ENCODE data around the gene NCCRP1.

Gene NCCRP1, protein sequence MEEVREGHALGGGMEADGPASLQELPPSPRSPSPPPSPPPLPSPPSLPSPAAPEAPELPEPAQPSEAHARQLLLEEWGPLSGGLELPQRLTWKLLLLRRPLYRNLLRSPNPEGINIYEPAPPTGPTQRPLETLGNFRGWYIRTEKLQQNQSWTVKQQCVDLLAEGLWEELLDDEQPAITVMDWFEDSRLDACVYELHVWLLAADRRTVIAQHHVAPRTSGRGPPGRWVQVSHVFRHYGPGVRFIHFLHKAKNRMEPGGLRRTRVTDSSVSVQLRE

DNA sequence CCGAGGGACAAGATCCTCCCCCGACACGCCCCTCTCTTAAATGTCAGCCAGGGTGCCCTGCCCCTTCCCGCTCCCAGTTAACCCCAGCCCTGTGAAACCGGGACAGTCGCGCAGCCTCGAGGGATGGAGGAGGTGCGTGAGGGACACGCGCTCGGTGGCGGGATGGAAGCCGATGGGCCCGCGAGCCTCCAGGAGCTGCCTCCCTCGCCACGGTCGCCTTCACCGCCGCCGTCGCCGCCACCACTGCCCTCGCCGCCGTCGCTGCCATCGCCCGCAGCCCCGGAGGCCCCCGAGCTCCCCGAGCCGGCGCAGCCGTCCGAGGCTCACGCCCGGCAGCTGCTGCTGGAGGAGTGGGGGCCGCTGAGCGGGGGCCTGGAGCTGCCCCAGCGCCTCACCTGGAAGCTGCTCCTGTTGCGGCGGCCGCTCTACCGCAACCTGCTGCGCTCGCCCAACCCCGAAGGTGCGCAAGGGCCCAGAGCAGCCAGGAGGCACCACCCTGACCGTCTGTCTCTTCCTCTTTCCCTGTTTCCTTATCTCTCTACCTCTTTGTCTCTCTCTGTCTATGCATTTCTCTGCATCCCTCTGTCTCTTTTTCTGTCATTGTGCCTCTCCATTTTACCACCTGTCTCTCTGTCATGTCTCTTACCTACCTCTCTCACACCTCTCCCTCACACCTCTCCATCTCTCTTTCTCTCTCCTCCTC is at the start of gene NCCRP1:
TSS of gene NCCRP1 (plus strand) at position 105 of the 703 bp plus-strand sequence. CDS start at position 124, 19 bp downstream.
- no peak for DNase-seq

DNA sequence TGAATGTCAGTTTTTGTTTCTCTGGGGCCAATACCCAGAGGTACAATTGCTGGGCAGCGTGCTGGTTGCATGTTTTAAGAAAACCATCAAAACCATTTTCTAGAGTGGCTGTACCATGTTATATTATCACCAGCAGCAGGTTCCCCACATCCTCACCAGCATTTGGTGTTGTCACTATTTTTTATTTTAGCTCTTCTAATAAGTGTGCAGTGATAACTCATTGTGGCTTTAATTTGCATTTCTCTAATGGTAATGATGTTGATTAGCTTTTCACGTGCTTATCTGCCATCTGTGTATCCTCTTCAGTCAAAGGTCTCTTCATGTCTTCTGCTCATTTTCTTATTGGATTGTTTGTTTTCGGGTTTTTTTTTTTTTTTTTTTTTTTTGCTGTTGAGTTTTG is 49.3 kb upstream of the NCCRP1 start:
- no peak for DNase-seq

DNA sequence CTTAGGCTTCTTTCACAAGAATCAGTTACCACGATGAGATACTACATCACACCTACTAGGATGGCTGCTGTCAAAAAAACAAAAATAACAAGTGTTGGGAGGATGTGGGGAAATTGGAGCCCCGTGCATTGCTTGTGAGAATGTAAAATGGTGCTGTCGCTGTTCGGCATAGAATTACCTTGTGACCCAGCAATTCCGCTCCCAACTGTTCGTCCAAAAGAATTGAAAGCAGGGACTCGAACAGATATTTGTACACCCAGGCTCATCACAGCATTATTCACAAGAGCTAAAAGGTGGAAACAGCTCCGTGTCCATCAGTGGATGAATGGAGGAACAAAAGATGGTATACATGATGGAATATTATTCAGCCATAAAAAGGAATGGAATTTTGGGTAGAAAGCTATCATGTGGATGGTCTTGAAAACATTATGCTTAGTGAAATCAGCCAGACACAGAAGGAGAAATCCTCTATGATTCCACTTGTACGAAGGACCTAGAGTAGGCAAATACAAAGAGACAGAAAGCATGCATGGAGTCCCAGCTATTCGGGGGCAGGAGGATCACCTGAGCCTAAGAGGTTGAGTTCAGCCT is 47.7 kb upstream of the NCCRP1 start:
- DNase-seq, result no peak

DNA sequence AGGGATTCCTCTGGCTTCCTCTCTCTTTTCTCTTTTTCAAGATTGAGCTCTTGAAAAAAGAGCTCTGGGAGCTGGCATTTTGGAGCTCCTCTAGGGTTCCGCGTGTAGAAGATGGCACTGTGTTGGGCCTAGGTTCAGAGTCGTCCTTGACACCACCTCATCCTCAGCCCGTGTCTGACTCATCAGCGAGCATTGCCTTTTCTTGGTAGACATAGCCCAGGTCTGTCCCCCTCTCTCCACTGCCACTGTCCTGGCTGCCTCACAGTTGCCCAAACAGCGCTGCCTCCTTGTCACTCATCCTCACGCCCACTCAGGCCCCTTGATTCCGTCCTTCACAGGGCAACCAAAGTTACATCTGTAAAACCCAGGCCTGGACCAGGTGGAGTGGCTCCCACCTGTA is 46.5 kb upstream of the NCCRP1 start:
- no peak for DNase-seq

DNA sequence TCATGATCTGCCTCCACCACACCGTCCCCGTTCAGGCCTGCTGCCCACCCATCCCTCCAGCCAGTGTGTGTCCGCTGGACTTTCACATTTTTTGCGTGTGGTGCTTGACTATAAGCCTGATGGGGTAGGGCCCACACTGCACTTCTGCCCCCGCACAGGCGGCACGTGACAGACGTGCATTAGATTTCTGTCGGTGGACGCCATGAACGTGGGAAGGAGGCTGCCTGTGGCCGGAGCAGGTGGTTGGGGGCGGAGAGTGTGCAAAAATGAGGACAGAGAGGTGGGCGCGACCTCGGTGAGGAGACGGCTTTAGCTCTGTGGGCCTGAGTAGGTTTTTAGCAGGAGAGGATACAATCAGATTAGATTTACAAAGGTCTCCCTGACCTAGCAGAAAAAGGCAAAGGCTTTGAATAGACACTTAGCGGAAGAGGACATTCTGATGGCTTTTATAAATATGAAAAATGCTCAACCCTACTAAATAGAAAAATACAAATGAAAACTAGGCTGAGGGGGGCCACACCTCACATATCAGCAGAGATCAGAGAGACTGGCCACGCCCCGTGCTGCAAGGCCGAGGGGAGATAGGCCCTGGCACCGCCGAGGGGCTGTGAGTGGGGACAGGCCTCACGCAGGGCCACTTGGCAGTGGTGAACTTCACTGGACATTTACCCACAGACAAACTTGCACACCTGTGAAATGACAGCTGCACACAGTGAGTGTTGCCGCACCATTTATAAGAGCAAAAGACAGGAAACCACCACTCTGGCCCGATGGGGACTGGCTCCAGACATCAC is 45.8 kb upstream of the NCCRP1 start:
- DNase-seq, result no peak

DNA sequence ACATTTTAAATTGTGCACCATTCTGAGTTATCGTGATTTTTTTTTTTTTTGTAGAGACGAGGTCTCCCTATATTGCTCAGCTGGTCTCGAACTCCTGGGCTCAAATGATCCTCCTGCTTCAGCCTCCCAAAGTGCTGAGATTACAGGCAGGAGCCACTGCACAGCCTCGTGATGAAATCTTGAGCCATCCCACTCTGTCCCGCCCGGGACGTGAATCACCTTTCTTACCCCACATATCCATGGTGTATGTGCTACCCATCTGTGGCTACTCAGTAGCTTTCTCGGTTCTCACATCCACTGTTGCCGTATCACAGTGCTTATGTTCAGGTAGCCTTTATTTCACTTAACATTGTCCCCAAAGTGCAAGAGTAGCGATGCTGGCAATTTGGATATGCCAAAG is 44.7 kb upstream of the NCCRP1 start:
- no peak for DNase-seq

DNA sequence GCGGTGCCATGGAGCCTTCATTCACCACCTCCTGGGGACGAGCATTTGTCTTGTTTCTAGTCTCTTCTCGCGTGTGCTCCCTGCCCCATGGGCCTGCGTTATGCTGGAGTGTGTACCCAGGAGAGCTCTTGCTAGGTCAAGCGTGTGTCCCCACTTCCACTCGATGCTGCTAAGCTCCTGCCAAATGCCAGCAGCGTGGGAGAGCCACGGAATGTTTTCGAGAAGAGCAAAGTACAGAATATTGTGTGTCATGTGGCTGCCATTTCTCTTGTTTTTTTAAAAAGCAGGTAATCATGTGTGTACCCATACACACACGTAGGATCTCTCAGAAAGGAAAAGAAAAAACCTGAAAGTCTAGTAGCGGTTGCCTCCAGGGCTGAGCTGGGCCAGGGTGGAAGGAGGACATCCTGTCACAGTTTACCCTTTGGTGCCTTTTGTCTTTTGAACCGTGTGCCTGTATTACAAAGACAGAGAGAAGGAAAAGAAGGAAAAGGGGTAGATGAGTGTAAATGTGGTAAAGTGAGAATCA is 42.6 kb upstream of the NCCRP1 start:
- DNase-seq, result no peak

DNA sequence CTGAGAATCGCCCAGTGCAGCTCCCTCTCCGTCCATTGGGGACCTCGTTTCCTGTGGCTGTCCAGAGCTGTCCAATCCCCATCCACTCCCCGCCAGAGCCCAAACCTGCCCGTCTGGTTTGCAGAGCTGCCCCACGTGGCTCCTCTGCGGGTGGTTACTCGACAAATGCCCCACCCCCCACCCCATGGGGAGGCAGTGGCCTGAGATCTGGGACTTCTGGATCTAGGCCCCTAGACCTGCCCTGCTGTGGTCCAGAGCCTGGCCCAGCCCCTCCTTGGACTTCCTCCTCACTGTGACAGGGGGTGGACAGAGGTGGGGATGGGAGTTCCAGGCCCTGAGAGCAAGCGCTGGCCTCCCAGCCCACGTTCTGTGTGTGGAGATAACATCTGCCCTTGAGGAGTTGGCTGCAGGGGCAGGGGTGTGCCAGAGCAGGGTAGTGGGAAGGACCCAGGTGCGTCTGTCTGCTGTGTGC is 42.1 kb upstream of the NCCRP1 start:
- no peak for DNase-seq

DNA sequence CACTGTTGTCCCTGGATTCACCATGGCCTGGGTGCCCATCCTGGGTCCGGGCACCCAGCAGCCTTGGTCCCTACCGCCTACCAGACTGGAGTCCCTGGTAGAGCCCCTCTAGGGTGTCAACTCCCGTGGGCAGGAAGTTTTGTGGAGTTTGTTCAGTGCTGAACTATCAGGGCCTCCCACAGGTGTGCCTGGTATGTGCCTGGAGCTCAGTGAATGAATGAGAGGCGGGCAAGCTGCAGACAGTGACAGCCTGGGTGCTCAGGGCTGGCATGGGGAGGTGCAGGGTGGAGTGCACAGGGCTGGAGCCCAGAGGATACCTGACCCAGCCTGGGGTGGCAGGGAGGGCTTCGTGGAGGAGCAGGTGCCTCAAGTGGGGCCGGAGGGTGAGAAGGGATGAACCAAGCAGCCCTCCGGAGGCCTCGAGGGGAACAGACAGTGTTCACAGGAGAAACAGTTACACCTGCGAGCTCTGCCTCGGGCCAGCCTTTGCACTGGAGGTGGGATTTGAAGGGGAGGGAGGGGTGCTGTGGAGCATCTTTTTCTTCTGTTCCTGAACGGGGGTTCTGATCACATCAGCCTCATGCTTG is 41.6 kb upstream of the NCCRP1 start:
- DNase-seq, result no peak

DNA sequence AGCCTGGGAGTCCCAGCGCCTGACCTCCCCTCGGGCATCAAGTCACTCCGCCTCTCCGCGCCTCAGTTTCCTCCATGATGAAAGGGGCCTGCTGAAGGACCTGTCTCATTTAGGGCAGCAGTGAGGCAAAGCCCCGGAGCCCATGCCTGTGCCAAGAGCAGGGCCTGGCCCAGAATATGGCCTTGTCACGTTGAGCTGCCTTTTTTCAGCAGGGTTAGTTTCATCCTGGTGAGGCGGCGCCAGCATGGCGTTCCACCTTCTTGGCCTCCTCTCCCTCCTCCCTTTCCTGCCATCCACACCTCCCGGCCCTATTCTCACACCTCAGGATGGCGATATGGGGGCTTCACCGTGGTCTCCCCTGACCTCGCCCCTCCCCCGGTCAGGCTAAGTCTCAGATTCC is 41.0 kb upstream of the NCCRP1 start:
- DNase-seq, result no peak

DNA sequence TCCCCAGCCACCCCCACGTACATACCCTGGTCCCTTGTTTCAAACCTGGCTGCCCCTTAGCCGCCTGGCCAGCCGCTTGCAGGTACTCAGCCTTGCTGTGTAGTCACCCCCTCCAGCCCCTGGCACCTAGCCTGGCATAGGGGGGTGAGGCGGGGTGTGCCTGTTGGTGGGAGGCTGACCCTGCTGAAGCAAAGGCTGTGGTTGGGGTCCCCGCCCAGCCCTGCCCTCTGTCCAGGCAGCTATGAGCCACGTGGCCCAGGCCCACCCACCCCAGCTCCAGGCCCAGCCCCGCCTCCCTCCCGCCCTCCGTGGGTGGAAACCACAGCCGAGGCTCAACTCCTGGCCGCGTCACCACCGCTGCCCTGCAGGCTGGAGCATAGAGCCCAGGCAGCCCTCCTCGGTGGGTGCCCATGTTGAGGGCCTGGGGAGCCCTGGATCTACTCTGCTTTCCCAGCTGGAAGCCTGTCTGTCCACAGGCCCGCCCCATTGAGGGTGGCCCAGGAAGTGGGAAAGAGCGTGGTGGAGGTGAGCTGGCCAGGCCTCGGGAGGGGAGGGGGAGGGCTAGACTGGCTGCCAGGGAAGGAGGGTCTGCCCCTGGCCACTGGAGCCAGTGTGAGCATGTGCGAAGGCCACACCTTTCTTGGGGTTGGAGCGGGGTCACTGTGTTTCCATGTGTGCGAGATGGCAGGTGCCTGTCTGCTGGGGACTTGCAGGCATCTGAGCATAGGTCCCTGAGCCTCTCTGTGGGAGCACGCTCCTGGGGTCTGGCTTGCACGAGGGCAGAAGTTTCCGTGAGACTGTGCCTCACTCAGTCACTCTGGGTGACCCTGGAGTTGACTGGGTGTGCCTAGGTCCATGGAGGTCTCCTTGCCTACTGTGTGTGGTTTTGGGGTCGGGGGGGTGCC is 40.2 kb upstream of the NCCRP1 start:
- DNase-seq, result no peak

DNA sequence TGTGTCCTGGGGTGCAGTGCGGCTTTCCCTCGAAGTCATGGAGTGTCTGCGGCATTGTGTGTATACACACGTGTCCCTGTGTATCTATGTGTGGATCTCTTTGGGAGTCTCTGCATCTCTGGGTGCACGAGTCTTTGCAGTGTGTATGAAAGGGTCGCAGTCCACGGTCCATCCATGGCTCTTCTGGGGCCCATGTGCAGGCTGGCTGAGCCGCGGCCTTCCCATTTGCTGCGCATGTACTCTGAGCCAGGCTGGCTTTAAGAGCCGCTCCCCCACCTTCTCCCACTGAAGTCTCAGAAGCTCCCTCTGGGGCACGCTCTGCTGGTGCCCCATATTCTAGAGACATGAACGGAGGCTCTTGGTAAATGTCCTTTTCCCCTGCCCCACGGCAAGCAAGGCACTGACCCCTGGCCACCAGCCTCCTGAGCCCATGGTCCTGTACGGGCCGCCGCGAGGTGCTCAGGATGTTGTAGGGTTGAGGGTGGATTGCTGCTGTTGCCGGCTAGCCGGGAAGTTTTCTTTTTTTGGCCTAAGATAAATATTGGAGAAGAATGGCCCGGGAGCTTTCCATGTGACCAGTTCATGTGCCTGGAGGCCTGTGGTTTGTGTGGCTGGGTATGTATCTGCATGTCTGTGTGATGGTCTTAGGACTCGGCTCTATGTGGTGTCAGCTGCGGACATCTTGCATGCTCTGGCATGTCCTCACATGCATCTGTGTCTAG is 39.3 kb upstream of the NCCRP1 start:
- no peak for DNase-seq

DNA sequence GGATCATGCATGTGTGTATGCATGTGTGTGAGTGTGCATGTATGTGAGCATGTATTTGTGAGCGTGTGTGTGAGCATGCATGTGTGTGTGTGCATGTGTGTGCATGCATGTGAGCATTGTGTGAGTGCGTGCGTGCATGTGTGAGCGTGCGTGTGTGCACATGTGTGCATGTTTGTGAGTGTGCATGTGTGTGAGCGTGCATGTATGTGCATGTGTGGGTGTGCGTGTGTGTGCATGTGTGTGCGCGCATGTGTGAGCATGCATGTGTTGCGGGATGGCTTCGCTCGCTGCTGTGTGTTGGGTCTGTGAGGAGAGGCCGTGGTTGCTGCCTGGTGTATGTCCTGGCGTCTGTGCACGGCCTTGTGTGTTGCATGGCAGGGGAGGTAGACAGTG is 38.8 kb upstream of the NCCRP1 start:
- DNase-seq, result no peak

DNA sequence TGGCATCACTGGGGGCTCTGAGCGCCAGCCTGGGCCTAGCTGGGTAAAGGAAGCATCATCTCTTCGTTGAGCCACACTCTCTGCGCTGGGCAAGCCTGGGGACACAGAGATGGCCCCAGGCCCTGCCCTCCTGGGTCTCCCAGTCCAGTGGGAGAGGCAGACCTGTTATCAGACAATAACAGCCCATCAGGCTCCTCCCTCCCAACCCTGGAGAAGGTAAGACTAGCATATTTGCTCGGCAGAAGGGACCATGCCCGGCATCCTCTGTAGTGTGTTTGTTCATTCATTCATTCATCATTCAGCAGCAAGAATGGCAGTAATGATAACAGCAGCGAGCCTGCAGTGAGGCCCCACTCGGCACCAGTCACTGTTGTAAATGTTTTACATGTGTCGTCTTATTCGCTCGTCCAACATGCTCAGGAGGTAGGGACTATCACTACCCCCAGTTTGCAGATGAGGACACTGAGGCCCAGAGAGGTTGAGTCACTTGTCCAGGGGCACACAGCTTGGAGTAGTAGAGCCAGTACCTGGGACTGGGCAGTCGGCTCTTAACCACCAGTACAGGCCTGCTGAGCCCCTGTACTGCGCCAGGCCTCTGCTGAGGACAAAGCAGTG is 38.0 kb upstream of the NCCRP1 start:
- DNase-seq, result no peak

DNA sequence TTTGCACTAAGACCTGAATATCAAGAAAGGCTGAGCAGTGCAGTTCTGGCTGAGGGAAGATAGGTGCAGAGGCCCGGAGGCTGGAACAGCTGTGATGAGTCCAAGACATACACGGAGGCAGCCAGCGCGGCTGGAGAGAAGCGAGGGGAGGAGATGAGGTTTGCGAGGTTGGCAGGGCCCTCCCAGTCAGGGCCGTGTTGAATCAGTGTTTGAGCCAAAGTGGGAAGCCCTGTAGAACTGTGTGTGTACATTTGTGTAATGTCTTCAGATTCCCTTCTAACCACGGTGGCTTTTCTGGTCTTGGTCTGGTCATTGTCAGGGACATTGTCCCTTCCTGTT is 36.3 kb upstream of the NCCRP1 start:
- no peak for DNase-seq

DNA sequence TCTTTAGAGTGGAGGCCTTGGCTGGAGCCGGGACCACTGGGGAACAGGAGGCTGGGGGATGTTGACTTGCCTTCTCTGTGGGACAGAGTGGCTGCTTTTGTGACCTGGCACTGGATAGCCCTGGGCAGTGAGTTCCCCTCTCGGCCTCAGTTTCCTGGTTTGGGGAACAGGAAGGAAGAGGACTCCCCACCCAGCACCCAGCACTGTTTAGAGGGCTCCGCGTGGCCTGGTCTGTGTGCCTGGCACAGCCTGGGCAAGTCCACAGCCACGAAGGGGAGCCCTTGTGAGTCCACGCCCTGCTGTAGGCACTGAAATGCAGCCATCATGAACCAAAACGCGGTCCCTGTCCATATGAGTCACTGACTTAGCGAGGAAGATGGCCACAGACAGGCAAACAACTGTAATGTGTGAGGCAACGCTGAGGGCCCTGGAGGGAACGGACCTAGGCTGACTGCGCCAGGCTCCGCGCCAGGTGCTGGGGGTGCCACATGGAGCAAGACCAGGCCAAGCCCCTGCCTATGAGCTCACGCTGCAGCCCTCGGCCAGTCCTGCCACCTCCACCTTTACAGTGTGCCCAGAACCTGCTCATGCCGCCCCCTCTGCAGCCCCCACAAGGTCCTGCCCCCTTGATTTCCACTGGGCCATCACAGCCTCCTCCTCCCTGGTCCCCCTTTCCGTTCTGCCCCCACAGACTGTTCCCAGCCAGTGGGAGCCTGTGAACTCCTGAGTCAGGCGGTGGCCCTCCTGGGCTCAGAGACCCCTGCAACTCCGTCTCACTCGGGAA is 35.7 kb upstream of the NCCRP1 start:
- no peak for DNase-seq

DNA sequence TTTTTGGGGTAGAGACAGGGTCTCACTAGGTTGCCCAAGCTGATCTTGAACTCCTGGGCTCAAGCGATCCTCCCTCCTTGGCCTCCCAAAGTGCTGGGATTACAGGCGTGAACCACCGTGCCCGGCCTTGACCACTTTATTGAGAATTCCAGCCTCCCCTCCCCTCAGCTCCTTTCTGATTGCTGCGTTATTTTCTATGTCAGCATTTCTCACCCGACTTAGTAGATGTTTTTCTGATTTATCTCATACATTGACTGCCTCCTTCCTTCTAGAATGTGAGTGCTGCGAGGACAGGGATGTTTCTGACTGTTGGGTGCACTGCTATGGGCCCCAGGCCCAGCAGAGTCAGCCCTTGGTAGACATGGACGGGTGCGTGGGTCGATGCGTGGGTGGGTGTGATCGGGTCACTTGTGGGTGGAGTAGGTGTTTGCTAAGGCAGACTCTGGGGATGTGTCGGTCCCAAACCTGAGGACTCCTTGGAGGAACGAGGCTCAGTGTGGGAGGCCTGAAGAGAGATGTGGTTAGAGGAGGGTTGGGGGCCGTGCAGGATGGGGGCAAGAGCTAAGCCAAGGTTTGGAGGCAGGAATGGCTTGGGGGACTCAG is 34.2 kb upstream of the NCCRP1 start:
- DNase-seq, result no peak

DNA sequence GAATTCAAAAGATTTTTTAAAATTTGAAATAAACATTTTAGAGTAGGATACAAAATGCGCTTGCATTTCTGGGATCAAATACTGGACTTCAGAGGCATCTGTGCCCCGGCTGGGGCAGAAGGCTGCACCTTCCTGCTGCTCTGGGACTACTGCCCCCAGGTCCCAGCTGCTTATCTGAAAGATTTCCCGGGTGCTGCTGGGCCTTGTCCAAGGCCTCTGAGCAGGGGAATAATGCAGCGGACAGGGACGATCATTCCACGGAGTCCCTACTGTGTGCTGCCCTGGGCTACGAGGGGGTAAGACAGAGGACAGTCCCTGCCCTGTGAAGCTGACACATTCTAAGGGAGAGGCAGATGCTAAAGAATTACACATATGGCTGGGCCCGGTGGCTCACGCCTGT is 33.1 kb upstream of the NCCRP1 start:
- no peak for DNase-seq

DNA sequence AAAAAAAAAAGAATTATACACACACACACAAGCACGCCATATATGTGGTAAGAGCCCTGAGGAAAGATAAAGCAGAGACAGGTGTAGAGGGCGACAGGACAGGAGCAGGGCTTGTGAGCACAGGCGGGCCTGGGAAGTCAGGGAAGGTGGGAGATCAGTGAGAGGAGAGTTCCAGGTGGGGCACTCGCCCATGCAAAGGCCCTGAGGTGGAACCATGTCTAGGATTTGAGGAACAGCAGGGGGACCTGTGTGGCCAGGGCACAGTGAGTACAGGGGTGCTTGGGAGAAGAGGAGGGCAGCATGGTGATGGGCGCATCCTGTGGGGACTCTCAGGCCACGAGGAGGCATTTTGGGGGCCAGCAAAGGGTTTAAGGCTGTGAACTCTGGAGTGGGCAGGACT is 32.5 kb upstream of the NCCRP1 start:
- DNase-seq, result no peak

Measured in activated gamma-delta T cell treated with Interleukin-2 at 50 U/mL for 16 hours (primary cell).